Nephron (organoid): ENCODE results near the gene GNAS.

Experiments used
- H3K27ac Mint-ChIP-seq, 3 experiments: 2 replicates each; pipeline ENCODE4 v1.8.0; 2020; ENCODE audit warnings: mixed read lengths in 3 of 3, mild to moderate bottlenecking in 2 of 3, moderate library complexity in 1 of 3
- H3K27me3 Mint-ChIP-seq: 2 replicates; pipeline ENCODE4 v1.8.0; 2021; ENCODE audit warnings: low read depth, mild to moderate bottlenecking, moderate library complexity, mixed read lengths
- H3K36me3 Mint-ChIP-seq: 2 replicates; pipeline ENCODE4 v1.8.0; 2020; ENCODE audit warnings: low read depth, mixed read lengths
- H3K4me1 Mint-ChIP-seq: 2 replicates; pipeline ENCODE4 v1.8.0; 2020; ENCODE audit warnings: mixed read lengths
- H3K4me3 Mint-ChIP-seq, 3 experiments: 2 replicates each; pipeline ENCODE4 v1.8.0; 2020; ENCODE audit warnings: mild to moderate bottlenecking in 3 of 3, mixed read lengths in 3 of 3, moderate library complexity in 2 of 3
- H3K9me3 Mint-ChIP-seq: 2 replicates; pipeline ENCODE4 v1.8.0; 2020; ENCODE audit warnings: mixed read lengths
- TF ChIP-seq, protein P1 (sequence below), 3 experiments: fragments of 200-600 bp; sonication (generic); IDR thresholded peaks; one replicate each; pipeline ENCODE4 v1.5.0; 2021; ENCODE audit warnings: antibody characterized with exemption in 3 of 3; ENCODE audit not compliant: unreplicated experiment in 3 of 3

The GNAS gene

GRCh38 chr20:58878399-58878798, 25.9 kb downstream of the GNAS start:
- peak overlapping the region in 2 of 3 experiments; percentile 21 to 27 for H3K27ac Mint-ChIP-seq
- no peaks in the 10 kb centered on the region for H3K36me3 Mint-ChIP-seq
- TF ChIP-seq, protein P1, sequence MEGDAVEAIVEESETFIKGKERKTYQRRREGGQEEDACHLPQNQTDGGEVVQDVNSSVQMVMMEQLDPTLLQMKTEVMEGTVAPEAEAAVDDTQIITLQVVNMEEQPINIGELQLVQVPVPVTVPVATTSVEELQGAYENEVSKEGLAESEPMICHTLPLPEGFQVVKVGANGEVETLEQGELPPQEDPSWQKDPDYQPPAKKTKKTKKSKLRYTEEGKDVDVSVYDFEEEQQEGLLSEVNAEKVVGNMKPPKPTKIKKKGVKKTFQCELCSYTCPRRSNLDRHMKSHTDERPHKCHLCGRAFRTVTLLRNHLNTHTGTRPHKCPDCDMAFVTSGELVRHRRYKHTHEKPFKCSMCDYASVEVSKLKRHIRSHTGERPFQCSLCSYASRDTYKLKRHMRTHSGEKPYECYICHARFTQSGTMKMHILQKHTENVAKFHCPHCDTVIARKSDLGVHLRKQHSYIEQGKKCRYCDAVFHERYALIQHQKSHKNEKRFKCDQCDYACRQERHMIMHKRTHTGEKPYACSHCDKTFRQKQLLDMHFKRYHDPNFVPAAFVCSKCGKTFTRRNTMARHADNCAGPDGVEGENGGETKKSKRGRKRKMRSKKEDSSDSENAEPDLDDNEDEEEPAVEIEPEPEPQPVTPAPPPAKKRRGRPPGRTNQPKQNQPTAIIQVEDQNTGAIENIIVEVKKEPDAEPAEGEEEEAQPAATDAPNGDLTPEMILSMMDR (IDR thresholded peaks at IDR 0.05; ENCODE audit: unreplicated experiment in 3 of 3), result no peak
- H3K4me3 Mint-ChIP-seq, result no peak overlapping the region
- H3K27me3 Mint-ChIP-seq, result peaks cover 8% of the 10 kb centered on the region
- peaks cover 49% of the 10 kb centered on the region for H3K4me1 Mint-ChIP-seq
- H3K9me3 Mint-ChIP-seq, result no peaks in the 10 kb centered on the region

GRCh38 chr20:58880441-58880840, 27.9 kb downstream of the GNAS start:
- Mint-ChIP-seq H3K27ac (no peak overlapping the region), H3K9me3 (no peaks in the 10 kb centered on the region), H3K27me3 (peaks cover 8% of the 10 kb centered on the region), H3K4me1 (peaks cover 58% of the 10 kb centered on the region), H3K36me3 (no peaks in the 10 kb centered on the region), H3K4me3 (no peak overlapping the region)
- TF ChIP-seq, protein P1 (IDR thresholded peaks at IDR 0.05; ENCODE audit: unreplicated experiment in 3 of 3), result no peak

GRCh38 chr20:58880994-58881752, 28.7 kb downstream of the GNAS start:
- no peak overlapping the region for H3K27ac Mint-ChIP-seq
- H3K4me1 Mint-ChIP-seq, result peaks cover 54% of the 10 kb centered on the region
- H3K36me3 Mint-ChIP-seq, result no peaks in the 10 kb centered on the region
- TF ChIP-seq, protein P1 (IDR thresholded peaks at IDR 0.05; ENCODE audit: unreplicated experiment in 3 of 3), result no peak
- H3K9me3 Mint-ChIP-seq, result no peaks in the 10 kb centered on the region
- no peak overlapping the region for H3K4me3 Mint-ChIP-seq
- H3K27me3 Mint-ChIP-seq, result peaks cover 8% of the 10 kb centered on the region

- peaks cover 44% of the 10 kb centered on the region for H3K4me1 Mint-ChIP-seq
- peak overlapping the region; percentile 72 to 81 (median 81) for H3K27ac Mint-ChIP-seq
- H3K4me3 Mint-ChIP-seq, result peak overlapping the region in 1 of 3 experiments; percentile 28
- TF ChIP-seq, protein P1 (IDR thresholded peaks at IDR 0.05; ENCODE audit: unreplicated experiment in 3 of 3), result no peak
- H3K9me3 Mint-ChIP-seq, result no peaks in the 10 kb centered on the region
- no peaks in the 10 kb centered on the region for H3K36me3 Mint-ChIP-seq
- H3K27me3 Mint-ChIP-seq, result peaks cover 6% of the 10 kb centered on the region
Observed at GRCh38 chr20:58882704-58883089, 30.2 kb downstream of the GNAS start.

GRCh38 chr20:58883241-58883691, 30.8 kb downstream of the GNAS start:
- TF ChIP-seq, protein P1 (IDR thresholded peaks at IDR 0.05; ENCODE audit: unreplicated experiment in 3 of 3), result no peak
- no peaks in the 10 kb centered on the region for H3K9me3 Mint-ChIP-seq
- peak overlapping the region; percentile 72 to 81 (median 81) for H3K27ac Mint-ChIP-seq
- no peaks in the 10 kb centered on the region for H3K36me3 Mint-ChIP-seq
- peaks cover 44% of the 10 kb centered on the region for H3K4me1 Mint-ChIP-seq
- peak overlapping the region; percentile 12 to 31 (median 28) for H3K4me3 Mint-ChIP-seq
- H3K27me3 Mint-ChIP-seq, result peaks cover 4% of the 10 kb centered on the region

DNA sequence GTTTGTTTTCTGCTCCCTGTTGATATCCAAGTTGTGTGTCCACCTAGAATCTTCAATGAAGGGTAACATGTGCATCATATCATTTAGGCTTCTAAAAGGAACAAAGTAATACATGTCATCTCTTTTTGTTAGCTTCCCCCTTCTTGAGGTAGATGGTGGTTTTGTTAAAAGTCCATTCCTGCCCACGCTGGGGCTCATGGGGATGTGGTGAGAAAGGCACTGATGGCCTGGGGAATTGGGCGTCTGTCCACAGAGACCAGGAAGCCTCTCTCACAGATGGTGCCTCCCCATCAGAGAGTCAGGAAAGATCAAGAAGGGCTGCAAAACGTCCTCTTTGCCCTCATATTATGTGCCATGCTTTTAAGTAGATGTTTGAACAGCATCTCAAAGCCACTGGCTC, 32.5 kb downstream of the GNAS start:
- Mint-ChIP-seq H3K4me1 (peaks cover 38% of the 10 kb centered on the region), H3K9me3 (no peaks in the 10 kb centered on the region), H3K36me3 (no peaks in the 10 kb centered on the region), H3K27me3 (peaks cover 4% of the 10 kb centered on the region), H3K27ac (no peak overlapping the region), H3K4me3 (no peak overlapping the region)
- TF ChIP-seq, protein P1 (IDR thresholded peaks at IDR 0.05; ENCODE audit: unreplicated experiment in 3 of 3), result no peak
